ENCODE data around the gene EFL1.

- TF ChIP-seq, protein P1, sequence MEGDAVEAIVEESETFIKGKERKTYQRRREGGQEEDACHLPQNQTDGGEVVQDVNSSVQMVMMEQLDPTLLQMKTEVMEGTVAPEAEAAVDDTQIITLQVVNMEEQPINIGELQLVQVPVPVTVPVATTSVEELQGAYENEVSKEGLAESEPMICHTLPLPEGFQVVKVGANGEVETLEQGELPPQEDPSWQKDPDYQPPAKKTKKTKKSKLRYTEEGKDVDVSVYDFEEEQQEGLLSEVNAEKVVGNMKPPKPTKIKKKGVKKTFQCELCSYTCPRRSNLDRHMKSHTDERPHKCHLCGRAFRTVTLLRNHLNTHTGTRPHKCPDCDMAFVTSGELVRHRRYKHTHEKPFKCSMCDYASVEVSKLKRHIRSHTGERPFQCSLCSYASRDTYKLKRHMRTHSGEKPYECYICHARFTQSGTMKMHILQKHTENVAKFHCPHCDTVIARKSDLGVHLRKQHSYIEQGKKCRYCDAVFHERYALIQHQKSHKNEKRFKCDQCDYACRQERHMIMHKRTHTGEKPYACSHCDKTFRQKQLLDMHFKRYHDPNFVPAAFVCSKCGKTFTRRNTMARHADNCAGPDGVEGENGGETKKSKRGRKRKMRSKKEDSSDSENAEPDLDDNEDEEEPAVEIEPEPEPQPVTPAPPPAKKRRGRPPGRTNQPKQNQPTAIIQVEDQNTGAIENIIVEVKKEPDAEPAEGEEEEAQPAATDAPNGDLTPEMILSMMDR (conservative IDR thresholded peaks at IDR 0.05; ENCODE audit: low read depth, low read length), result no peak
- no peak for TF ChIP-seq BHLHE40 (IDR thresholded peaks at IDR 0.05; ENCODE audit: low read depth, low read length)
Measured at GRCh38 chr15:82178061-82178460, 84.5 kb downstream of the EFL1 start.
